ENCODE measurements around the gene METTL3. TPM values are rescaled to one million over a fixed set of nuclear protein-coding genes. Genes with fewer than 3 reads are reported as not detected.

Gene METTL3
- polyA plus RNA-seq, 3 donors: 9.5 to 116 (median 10.8) TPM

DNA sequence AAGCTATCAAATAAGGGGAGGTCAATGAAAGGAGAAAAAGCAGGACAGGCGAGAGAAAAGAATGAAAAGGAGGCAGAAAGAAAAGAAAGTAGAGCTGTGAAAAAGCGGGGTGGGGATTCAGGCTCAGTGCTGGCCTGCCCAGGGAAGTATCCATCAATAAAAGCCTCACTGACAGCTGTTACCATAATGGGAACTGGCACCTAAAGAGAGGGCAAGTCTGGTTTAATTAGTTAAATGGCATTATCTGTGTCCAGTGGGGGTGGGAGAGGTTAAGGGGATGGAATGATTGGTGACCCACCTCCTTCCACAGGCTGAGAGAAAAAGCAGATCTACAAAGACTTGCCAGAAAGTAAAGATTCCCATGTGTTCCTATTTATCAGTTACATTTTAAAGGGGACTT is 7.6 kb upstream of the METTL3 start:
- no peaks in the 10 kb centered on the region for H3K9me3 ChIP-seq (replicated peaks in 1 of 2; ENCODE audit: control insufficient read depth in 1 of 2, insufficient read depth in 1 of 2, low read length in 2 of 2)
- Mint-ChIP-seq H3K4me1 (no peaks in the 10 kb centered on the region), H3K27ac (no peak overlapping the region), H3K9me3 (peaks cover 0 to 5% (median 0%) of the 10 kb centered on the region in 7 donors), H3K36me3 (no peaks in the 10 kb centered on the region), H3K27me3 (ENCODE audit: low read depth in 3 of 3) (peaks cover 10 to 23% (median 19%) of the 10 kb centered on the region in 3 donors), H3K4me3 (no peak overlapping the region)
- no peaks in the 10 kb centered on the region for H3K79me2 ChIP-seq (ENCODE audit: insufficient read depth, low read length)
- no peak overlapping the region for H3K4me3 ChIP-seq (replicated peaks in 1 of 3; ENCODE audit: low read depth in 2 of 3, low read length in 3 of 3)
- no peaks in the 10 kb centered on the region for H3K27me3 ChIP-seq (ENCODE audit: control insufficient read depth in 2 of 2, insufficient read depth in 2 of 2, low read length in 2 of 2)
- DNase-seq: no peak
- H2AFZ ChIP-seq (ENCODE audit: insufficient read depth, low read depth, low read length, poor library complexity, severe bottlenecking): no peak overlapping the region
- no peak overlapping the region for H3K27ac ChIP-seq (ENCODE audit: low read depth in 1 of 2, low read length in 2 of 2)
- intact Hi-C loops (cut with micrococcal nuclease): loop anchor here in 1 of 2 donors (10.0 kb wide), 1 partner anchor 84 kb away; no protein-coding TSS in a partner anchor
- H3K4me2 ChIP-seq (replicated peaks; ENCODE audit: extremely low read depth, low read length, poor library complexity, severe bottlenecking): no peak overlapping the region
- no CpG with 5 or more reads among the region's 2 CpGs for WGBS (ENCODE audit: insufficient coverage)
- TF ChIP-seq, protein P1, sequence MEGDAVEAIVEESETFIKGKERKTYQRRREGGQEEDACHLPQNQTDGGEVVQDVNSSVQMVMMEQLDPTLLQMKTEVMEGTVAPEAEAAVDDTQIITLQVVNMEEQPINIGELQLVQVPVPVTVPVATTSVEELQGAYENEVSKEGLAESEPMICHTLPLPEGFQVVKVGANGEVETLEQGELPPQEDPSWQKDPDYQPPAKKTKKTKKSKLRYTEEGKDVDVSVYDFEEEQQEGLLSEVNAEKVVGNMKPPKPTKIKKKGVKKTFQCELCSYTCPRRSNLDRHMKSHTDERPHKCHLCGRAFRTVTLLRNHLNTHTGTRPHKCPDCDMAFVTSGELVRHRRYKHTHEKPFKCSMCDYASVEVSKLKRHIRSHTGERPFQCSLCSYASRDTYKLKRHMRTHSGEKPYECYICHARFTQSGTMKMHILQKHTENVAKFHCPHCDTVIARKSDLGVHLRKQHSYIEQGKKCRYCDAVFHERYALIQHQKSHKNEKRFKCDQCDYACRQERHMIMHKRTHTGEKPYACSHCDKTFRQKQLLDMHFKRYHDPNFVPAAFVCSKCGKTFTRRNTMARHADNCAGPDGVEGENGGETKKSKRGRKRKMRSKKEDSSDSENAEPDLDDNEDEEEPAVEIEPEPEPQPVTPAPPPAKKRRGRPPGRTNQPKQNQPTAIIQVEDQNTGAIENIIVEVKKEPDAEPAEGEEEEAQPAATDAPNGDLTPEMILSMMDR (IDR thresholded peaks at IDR 0.05): no peak
- H3K4me1 ChIP-seq (ENCODE audit: control insufficient read depth in 1 of 2, insufficient read depth in 2 of 2, low read length in 2 of 2): no peaks in the 10 kb centered on the region
- H4K20me1 ChIP-seq (ENCODE audit: insufficient read depth, low read length): no peaks in the 10 kb centered on the region
- no peaks in the 10 kb centered on the region for H3K36me3 ChIP-seq (replicated peaks in 1 of 2; ENCODE audit: control insufficient read depth in 1 of 2, insufficient read depth in 2 of 2, low read length in 2 of 2)
- H3K9ac ChIP-seq (ENCODE audit: insufficient read depth, low read length, poor library complexity, severe bottlenecking): no peak overlapping the region

DNA sequence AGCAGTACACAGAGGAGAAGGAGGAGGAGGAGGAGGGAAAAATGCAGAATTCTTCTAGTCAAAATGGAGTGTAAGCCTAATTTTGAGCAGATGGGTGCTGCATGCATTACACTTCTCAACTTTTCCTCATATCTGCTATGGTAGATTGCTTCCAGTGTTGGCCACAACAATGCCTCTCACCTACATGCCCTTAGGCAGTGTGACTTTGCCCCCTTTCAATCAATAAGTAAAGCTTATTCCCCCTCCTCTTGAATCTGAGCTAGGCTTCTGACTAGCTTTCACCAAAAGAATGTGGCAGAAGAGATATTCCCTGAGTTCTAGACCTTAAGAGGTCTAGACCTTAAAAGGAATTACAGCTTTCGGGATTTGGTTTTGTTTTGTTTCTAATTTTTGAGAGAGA is 3.2 kb upstream of the METTL3 start:
- Mint-ChIP-seq H3K4me1 (peaks cover 15% of the 10 kb centered on the region), H3K36me3 (peaks cover 0 to 3% of the 10 kb centered on the region in 2 donors), H3K9me3 (peaks cover 0 to 11% (median 7%) of the 10 kb centered on the region in 7 donors), H3K27ac (peak overlapping the region in 1 of 7 donors; percentile 4), H3K4me3 (no peak overlapping the region), H3K27me3 (ENCODE audit: low read depth in 3 of 3) (peaks cover 10 to 12% (median 11%) of the 10 kb centered on the region in 3 donors)
- Histone ChIP-seq H3K4me2 (replicated peaks; ENCODE audit: extremely low read depth, low read length, poor library complexity, severe bottlenecking) (no peak overlapping the region), H3K9me3 (replicated peaks in 1 of 2; ENCODE audit: control insufficient read depth in 1 of 2, insufficient read depth in 1 of 2, low read length in 2 of 2) (no peaks in the 10 kb centered on the region), H3K9ac (ENCODE audit: insufficient read depth, low read length, poor library complexity, severe bottlenecking) (no peak overlapping the region), H3K27ac (ENCODE audit: low read depth in 1 of 2, low read length in 2 of 2) (no peak overlapping the region), H3K4me3 (replicated peaks in 1 of 3; ENCODE audit: low read depth in 2 of 3, low read length in 3 of 3) (no peak overlapping the region), H4K20me1 (ENCODE audit: insufficient read depth, low read length) (no peaks in the 10 kb centered on the region), H3K27me3 (ENCODE audit: control insufficient read depth in 2 of 2, insufficient read depth in 2 of 2, low read length in 2 of 2) (no peaks in the 10 kb centered on the region), H3K4me1 (ENCODE audit: control insufficient read depth in 1 of 2, insufficient read depth in 2 of 2, low read length in 2 of 2) (peaks cover 16 to 21% of the 10 kb centered on the region in 2 donors), H3K79me2 (ENCODE audit: insufficient read depth, low read length) (peaks cover 15% of the 10 kb centered on the region), H2AFZ (ENCODE audit: insufficient read depth, low read depth, low read length, poor library complexity, severe bottlenecking) (peak overlapping the region; percentile 42), H3K36me3 (replicated peaks in 1 of 2; ENCODE audit: control insufficient read depth in 1 of 2, insufficient read depth in 2 of 2, low read length in 2 of 2) (no peaks in the 10 kb centered on the region)
- no peak for DNase-seq
- WGBS (ENCODE audit: insufficient coverage): 100% methylated on average over 1 of the region's 1 CpG
- intact Hi-C loops (cut with micrococcal nuclease): loop anchor here (5.0 to 10.0 kb wide), 2 partner anchors 57 to 80 kb away; partner anchors contain the start of gene CHD8 (in 1 of the 2)
- TF ChIP-seq, protein P1 (IDR thresholded peaks at IDR 0.05): no peak
